Osteoblast (primary cell): ENCODE measurements around the gene POLE. TPM values are rescaled to one million over a fixed set of nuclear protein-coding genes. Genes with fewer than 3 reads are reported as not detected.

Source experiments
- DNase-seq: peaks from one replicate; pipeline ENCODE4 v3.0.0; 2011; ENCODE audit warnings: low spot score, mixed read lengths; ENCODE audit not compliant: insufficient read length; ENCODE audit errors: missing footprints
- H2AFZ ChIP-seq: 2 replicates; pipeline ENCODE4 v1.6.0; 2011; ENCODE audit warnings: mild to moderate bottlenecking, low read length
- H3K27ac ChIP-seq: 2 replicates; pipeline ENCODE4 v1.5.1; 2011; ENCODE audit warnings: mild to moderate bottlenecking, low read depth, low read length, moderate library complexity
- H3K27me3 ChIP-seq: 2 replicates; pipeline ENCODE4 v1.6.0; 2012; ENCODE audit warnings: mild to moderate bottlenecking, control low read depth, inconsistent platforms, low read length, moderate library complexity; ENCODE audit not compliant: insufficient read depth
- H3K36me3 ChIP-seq: 2 replicates; pipeline ENCODE4 v1.5.1; 2011; ENCODE audit warnings: mild to moderate bottlenecking, low read length, control low read depth, moderate library complexity; ENCODE audit not compliant: insufficient read depth
- H3K4me1 ChIP-seq: 2 replicates; pipeline ENCODE4 v1.5.1; 2011; ENCODE audit warnings: mild to moderate bottlenecking, low read length, control low read depth, moderate library complexity; ENCODE audit not compliant: insufficient read depth
- H3K4me2 ChIP-seq: 2 replicates; pipeline ENCODE4 v1.6.0; 2011; ENCODE audit warnings: mild to moderate bottlenecking, low read length; ENCODE audit not compliant: insufficient read depth
- H3K4me3 ChIP-seq: fragments of 200-600 bp; sonication (generic); 3 replicates; pipeline ENCODE4 v1.5.1; 2012; ENCODE audit warnings: mild to moderate bottlenecking, low read length, inconsistent platforms; ENCODE audit not compliant: insufficient read depth
- H3K79me2 ChIP-seq: 2 replicates; pipeline ENCODE4 v1.6.0; 2012; ENCODE audit warnings: mild to moderate bottlenecking, low read length, control low read depth, inconsistent platforms; ENCODE audit not compliant: insufficient read depth
- H3K9me3 ChIP-seq: 2 replicates; pipeline ENCODE4 v1.5.1; 2011; ENCODE audit warnings: low read depth, low read length, control low read depth
- H4K20me1 ChIP-seq: 2 replicates; pipeline ENCODE4 v1.6.0; 2012; ENCODE audit warnings: mild to moderate bottlenecking, low read length, control low read depth; ENCODE audit not compliant: insufficient read depth
- total RNA-seq: library from RNA; depleted of rRNA; stranded (reverse); fragments of >200 nt; gene quantifications from 2 replicates; pipeline ENCODE4 v1.2.3, GENCODE V29; 2012
- TF ChIP-seq, protein P1 (sequence below): IDR thresholded peaks from 2 replicates; pipeline ENCODE4 v1.5.1; 2011; ENCODE audit warnings: mild to moderate bottlenecking, low read depth, low read length, moderate library complexity; ENCODE audit errors: extremely low read depth

The POLE gene
- total RNA-seq, 1 donor = 15.2 TPM

DNA sequence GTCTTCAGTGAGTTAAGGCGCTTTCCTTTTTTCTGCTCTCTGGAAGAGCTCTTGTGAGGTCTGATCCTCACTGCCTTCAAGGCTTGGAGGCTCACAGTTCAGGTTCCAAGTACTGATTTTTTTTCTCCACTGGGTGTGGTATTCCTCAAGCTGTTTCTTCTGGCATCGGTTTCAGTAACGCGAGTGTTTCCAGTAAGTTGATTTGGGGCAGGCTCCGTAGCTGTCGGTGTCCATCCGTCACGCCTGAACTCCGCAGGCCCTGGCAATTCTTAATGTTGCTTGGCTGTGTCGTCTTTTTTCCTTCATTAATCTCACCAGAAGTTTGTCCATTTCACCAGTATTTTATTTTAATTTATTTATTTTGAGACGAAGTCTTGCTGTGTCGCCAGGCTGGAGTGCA, 107.4 kb downstream of the POLE start:
- no peaks in the 10 kb centered on the region for H3K79me2 ChIP-seq
- H3K36me3 ChIP-seq = no peaks in the 10 kb centered on the region
- H3K27me3 ChIP-seq = no peaks in the 10 kb centered on the region
- H4K20me1 ChIP-seq = no peaks in the 10 kb centered on the region
- H3K4me2 ChIP-seq = no peak overlapping the region
- no peak overlapping the region for H3K4me3 ChIP-seq
- H3K4me1 ChIP-seq = no peaks in the 10 kb centered on the region
- H3K9me3 ChIP-seq = no peaks in the 10 kb centered on the region
- no peak overlapping the region for H2AFZ ChIP-seq
- no peak overlapping the region for H3K27ac ChIP-seq
- DNase-seq = no peak
- TF ChIP-seq, protein P1, sequence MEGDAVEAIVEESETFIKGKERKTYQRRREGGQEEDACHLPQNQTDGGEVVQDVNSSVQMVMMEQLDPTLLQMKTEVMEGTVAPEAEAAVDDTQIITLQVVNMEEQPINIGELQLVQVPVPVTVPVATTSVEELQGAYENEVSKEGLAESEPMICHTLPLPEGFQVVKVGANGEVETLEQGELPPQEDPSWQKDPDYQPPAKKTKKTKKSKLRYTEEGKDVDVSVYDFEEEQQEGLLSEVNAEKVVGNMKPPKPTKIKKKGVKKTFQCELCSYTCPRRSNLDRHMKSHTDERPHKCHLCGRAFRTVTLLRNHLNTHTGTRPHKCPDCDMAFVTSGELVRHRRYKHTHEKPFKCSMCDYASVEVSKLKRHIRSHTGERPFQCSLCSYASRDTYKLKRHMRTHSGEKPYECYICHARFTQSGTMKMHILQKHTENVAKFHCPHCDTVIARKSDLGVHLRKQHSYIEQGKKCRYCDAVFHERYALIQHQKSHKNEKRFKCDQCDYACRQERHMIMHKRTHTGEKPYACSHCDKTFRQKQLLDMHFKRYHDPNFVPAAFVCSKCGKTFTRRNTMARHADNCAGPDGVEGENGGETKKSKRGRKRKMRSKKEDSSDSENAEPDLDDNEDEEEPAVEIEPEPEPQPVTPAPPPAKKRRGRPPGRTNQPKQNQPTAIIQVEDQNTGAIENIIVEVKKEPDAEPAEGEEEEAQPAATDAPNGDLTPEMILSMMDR = no peak

DNA sequence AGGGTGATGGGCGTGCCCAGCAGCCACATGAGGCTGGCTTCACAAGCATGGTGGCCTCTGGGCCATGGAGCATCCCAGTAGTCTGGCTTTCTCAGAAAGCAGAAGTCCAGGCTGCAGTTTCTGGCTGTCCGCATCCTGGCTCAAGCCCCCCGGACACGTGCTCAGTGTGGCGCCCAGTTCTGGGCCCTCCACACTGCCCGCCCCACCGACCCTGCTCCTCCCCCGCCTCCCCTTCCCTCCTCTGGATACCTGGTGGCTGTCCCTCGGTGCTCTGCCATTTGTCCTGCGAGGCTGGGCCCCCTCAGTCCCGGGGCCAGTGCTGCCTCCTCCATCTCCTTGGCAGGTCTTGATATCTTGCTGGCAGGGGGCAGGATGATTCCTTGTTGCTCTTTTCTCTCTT, 108.3 kb downstream of the POLE start:
- H3K27me3 ChIP-seq = no peaks in the 10 kb centered on the region
- H3K36me3 ChIP-seq = no peaks in the 10 kb centered on the region
- TF ChIP-seq, protein P1 = no peak
- H3K4me1 ChIP-seq = no peaks in the 10 kb centered on the region
- H3K4me2 ChIP-seq = no peak overlapping the region
- H4K20me1 ChIP-seq = no peaks in the 10 kb centered on the region
- DNase-seq = no peak
- no peak overlapping the region for H3K4me3 ChIP-seq
- H3K9me3 ChIP-seq = no peaks in the 10 kb centered on the region
- no peaks in the 10 kb centered on the region for H3K79me2 ChIP-seq
- no peak overlapping the region for H3K27ac ChIP-seq
- H2AFZ ChIP-seq = no peak overlapping the region

DNA sequence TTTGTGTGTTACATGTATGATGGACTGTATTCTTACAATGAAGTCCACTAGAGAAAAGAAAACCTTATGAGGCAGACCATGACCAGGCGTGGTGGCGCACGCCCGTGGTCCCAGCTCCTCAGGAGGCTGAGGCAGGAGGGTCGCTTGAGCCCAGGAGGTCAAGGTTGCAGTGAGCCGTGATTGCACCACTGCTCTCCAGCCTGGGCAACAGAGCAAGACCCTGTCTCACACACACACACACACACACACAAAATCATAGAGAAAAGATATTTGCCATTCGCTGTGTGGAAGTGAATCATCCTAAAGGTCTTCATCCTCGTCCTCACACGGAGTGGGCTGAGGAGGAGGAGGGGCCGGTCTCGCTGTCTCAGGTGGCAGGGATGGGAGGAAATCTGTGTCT, 109.0 kb downstream of the POLE start:
- DNase-seq = no peak

DNA sequence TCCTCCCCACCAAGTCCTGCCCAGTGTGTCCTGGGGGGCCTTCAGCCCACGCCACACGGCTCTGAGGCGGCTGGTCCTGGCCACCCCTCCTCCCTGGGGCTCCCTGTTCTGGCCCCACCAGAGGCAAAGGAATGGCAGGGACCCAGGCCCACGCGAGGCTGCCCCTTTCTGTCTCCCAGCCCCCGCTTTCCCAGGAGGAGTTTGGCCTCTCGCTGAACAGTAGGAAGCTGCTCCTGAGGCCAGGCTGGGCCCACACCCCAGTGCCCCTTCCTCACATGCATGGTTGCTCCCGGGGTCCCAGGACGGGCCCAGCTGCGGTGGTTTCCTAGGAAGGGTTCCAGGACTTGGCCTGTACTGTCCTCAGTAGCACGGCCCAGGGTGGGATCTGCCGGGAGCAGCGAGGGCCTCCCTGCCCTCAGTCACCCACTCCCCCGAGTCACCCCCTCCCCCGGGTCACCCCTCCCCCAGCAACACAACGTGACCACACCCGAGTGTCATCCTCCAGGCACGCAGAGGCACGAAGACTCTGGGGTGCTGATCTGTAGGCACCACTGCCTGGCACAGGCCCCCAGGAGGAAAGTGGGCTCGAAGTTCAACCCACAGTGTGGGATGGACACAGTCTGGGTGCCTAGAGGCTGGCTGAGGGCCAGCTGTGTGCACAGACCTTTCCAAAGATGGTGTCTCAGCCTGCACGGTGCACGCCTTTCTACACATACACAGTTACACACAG, 109.8 kb downstream of the POLE start:
- no peak for DNase-seq
- no peaks in the 10 kb centered on the region for H3K4me1 ChIP-seq
- H3K79me2 ChIP-seq = no peaks in the 10 kb centered on the region
- H3K4me2 ChIP-seq = no peak overlapping the region
- TF ChIP-seq, protein P1 = no peak
- H3K36me3 ChIP-seq = no peaks in the 10 kb centered on the region
- no peak overlapping the region for H3K27ac ChIP-seq
- no peaks in the 10 kb centered on the region for H4K20me1 ChIP-seq
- H3K27me3 ChIP-seq = no peaks in the 10 kb centered on the region
- H3K9me3 ChIP-seq = no peaks in the 10 kb centered on the region
- H3K4me3 ChIP-seq = no peak overlapping the region
- H2AFZ ChIP-seq = no peak overlapping the region

More for the DNA sequence above, 109.0 kb downstream of the POLE start:
- H3K79me2 ChIP-seq = no peaks in the 10 kb centered on the region
- no peaks in the 10 kb centered on the region for H3K4me1 ChIP-seq
- H3K27me3 ChIP-seq = no peaks in the 10 kb centered on the region
- TF ChIP-seq, protein P1 = no peak
- H3K9me3 ChIP-seq = no peaks in the 10 kb centered on the region
- H3K27ac ChIP-seq = no peak overlapping the region
- H3K4me2 ChIP-seq = no peak overlapping the region
- H2AFZ ChIP-seq = no peak overlapping the region
- no peaks in the 10 kb centered on the region for H4K20me1 ChIP-seq
- H3K4me3 ChIP-seq = no peak overlapping the region
- no peaks in the 10 kb centered on the region for H3K36me3 ChIP-seq
